ENCODE measurements around the gene PAX5.

PAX5 gene

DNA sequence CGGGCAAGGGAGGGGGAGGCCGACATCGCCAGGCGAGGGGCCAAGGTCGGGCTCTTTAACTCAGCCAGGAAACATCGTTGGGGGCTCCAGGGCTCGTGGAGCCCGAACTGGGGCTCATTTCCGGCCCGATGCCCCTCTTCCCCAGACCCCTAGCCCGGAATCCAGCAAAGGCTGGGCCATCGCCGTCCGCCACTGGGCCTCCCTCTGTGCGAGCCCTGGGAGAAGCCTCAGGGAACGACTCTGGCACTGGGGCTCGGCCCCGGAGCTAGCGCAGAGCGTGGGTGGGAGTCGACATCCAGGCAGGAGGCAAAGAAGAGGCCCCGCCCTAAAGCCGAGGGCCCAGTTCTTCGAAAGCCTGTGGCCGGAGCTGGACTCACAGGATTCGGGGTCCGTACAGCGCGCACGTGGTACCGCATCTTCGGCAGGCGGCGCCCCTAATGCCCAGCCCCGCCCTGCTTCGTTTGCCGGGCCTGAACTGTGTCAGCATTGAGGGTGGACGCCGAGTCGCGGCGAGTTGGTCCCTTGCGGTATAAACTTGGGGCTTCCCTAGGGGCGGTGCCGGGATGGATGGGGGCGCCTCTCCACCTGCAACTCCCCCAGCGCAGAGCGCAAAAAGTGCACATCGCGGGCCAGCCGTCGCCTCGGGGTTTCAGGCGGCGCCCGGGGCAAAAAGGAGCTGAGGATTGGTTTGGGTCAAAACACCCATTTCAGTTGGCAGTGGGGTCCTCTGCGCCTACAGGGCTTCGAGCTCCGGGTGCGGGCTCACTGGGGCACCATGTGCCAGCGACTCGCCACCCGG is 3.6 kb upstream of the PAX5 start:
- no peaks in the 10 kb centered on the region for H3K9me3 ChIP-seq (ENCODE audit: control insufficient read depth, low read length)
- H3K27ac ChIP-seq (ENCODE audit: insufficient read depth, low read length, poor library complexity, severe bottlenecking): no peak overlapping the region
- H3K27me3 ChIP-seq (replicated peaks; ENCODE audit: control insufficient read depth, insufficient read depth, low read length, poor library complexity, severe bottlenecking): peaks cover 57% of the 10 kb centered on the region
- peaks cover 41% of the 10 kb centered on the region for H3K4me1 ChIP-seq (ENCODE audit: control insufficient read depth, insufficient read depth, low read length, poor library complexity, severe bottlenecking)
- peak overlapping the region; percentile 69 for H3K4me3 ChIP-seq (ENCODE audit: insufficient read depth, low read depth, low read length, poor library complexity, severe bottlenecking)
- H3K36me3 ChIP-seq (ENCODE audit: control insufficient read depth, insufficient read depth, low read length): no peaks in the 10 kb centered on the region
- no peak for DNase-seq

DNA sequence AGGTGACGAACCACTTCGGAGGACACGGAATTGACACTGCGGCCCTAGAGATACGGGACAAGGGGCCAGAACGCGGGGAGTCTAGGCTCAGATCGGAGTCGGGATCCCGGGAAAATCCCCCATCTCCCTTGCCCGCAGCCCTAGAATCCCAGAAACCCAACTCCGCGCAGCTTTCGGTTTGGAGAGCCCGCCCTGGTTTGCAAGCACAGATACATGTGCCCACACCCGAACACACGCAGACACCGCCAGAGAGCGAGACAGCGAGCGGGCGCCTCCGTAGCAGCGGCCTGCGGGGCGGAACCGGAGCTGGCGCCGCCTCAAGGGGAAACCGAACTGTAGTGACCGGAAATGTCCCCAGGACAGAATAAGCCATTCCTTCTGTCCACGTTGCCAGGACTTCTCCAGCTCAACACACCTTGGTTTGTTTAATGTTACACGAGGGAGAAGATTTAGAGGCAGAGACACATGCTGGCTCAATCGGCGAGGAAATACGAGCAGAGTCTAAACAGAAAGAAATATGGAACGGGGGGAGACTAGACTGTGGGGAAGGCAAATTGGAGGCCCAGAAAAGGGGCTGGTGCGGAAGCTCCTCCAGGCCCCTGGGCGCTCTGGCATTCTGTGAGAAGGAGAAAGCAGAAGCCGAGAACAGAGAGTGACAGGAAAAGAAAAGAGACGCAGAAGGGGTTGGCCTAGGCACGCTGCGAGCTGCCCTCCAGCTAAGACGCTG is 2.9 kb upstream of the PAX5 start:
- H3K4me3 ChIP-seq (ENCODE audit: insufficient read depth, low read depth, low read length, poor library complexity, severe bottlenecking): peak overlapping the region; percentile 69
- DNase-seq: peak in 1 of 3 donors; percentile 23
- H3K27ac ChIP-seq (ENCODE audit: insufficient read depth, low read length, poor library complexity, severe bottlenecking): no peak overlapping the region
- no peaks in the 10 kb centered on the region for H3K9me3 ChIP-seq (ENCODE audit: control insufficient read depth, low read length)
- no peaks in the 10 kb centered on the region for H3K36me3 ChIP-seq (ENCODE audit: control insufficient read depth, insufficient read depth, low read length)
- peaks cover 63% of the 10 kb centered on the region for H3K27me3 ChIP-seq (replicated peaks; ENCODE audit: control insufficient read depth, insufficient read depth, low read length, poor library complexity, severe bottlenecking)
- peaks cover 41% of the 10 kb centered on the region for H3K4me1 ChIP-seq (ENCODE audit: control insufficient read depth, insufficient read depth, low read length, poor library complexity, severe bottlenecking)

DNA sequence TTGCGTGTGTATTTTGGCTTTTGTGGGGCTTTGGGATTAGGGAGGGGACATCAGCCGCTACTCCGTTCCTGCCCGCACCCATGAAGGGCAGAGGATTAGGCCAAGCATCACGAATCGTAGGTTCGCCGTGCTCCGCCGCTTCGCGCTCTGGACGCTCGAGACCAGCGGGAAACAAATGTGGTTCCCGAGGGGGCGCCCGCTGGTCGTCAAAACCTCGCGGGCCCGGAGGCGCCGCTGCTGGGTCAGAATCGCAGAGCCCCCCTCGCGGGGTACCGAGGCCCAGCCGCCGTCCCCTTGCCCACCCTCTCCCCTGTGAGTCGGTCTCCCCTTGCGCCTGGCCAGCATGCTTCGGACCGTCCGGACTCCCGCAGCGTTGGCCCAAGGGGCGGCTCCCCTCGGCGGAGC is 2.3 kb upstream of the PAX5 start:
- Histone ChIP-seq H3K4me1 (ENCODE audit: control insufficient read depth, insufficient read depth, low read length, poor library complexity, severe bottlenecking) (peaks cover 41% of the 10 kb centered on the region), H3K36me3 (ENCODE audit: control insufficient read depth, insufficient read depth, low read length) (no peaks in the 10 kb centered on the region), H3K4me3 (ENCODE audit: insufficient read depth, low read depth, low read length, poor library complexity, severe bottlenecking) (peak overlapping the region; percentile 69), H3K9me3 (ENCODE audit: control insufficient read depth, low read length) (no peaks in the 10 kb centered on the region), H3K27me3 (replicated peaks; ENCODE audit: control insufficient read depth, insufficient read depth, low read length, poor library complexity, severe bottlenecking) (peaks cover 69% of the 10 kb centered on the region), H3K27ac (ENCODE audit: insufficient read depth, low read length, poor library complexity, severe bottlenecking) (no peak overlapping the region)
- DNase-seq: no peak

DNA sequence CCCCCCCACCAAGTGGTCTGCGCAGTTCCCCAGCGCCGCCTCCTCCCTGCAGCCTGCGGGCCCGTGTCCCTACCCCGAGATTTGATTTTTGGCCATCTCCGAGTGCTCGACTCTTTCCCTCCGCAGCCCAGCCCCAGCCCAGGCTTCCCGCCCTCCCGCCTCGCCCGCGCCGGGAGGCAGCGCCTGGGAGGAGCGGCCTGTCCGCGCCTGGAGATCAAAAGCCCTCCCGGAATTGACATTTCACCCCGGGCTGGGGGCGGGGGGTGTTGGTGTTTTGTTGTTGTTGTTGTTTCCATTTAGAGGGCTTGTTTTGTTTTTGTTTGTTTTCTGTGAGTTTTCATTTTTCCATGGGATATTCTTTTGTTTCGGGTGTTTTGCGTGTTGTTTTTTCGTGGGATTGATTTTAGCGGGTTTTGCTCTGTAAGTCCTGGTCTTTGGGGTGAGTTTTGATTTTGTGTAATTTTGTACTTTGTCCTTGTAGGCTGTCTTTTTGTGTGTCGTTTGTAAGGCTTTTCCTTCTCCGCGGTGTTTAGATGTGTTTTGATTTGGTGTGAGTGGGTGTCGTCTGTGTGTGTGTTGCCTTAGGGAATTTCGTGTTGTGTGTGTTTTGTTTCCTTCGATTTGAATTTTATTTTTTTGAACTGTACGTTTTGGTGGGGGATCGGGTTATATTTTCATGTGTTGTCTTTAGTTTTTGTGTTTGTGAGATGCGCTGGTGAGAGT is 1.7 kb upstream of the PAX5 start:
- peak overlapping the region; percentile 69 for H3K4me3 ChIP-seq (ENCODE audit: insufficient read depth, low read depth, low read length, poor library complexity, severe bottlenecking)
- H3K27me3 ChIP-seq (replicated peaks; ENCODE audit: control insufficient read depth, insufficient read depth, low read length, poor library complexity, severe bottlenecking): peaks cover 74% of the 10 kb centered on the region
- DNase-seq: no peak
- no peak overlapping the region for H3K27ac ChIP-seq (ENCODE audit: insufficient read depth, low read length, poor library complexity, severe bottlenecking)
- H3K4me1 ChIP-seq (ENCODE audit: control insufficient read depth, insufficient read depth, low read length, poor library complexity, severe bottlenecking): peaks cover 41% of the 10 kb centered on the region
- H3K9me3 ChIP-seq (ENCODE audit: control insufficient read depth, low read length): no peaks in the 10 kb centered on the region
- H3K36me3 ChIP-seq (ENCODE audit: control insufficient read depth, insufficient read depth, low read length): no peaks in the 10 kb centered on the region

DNA sequence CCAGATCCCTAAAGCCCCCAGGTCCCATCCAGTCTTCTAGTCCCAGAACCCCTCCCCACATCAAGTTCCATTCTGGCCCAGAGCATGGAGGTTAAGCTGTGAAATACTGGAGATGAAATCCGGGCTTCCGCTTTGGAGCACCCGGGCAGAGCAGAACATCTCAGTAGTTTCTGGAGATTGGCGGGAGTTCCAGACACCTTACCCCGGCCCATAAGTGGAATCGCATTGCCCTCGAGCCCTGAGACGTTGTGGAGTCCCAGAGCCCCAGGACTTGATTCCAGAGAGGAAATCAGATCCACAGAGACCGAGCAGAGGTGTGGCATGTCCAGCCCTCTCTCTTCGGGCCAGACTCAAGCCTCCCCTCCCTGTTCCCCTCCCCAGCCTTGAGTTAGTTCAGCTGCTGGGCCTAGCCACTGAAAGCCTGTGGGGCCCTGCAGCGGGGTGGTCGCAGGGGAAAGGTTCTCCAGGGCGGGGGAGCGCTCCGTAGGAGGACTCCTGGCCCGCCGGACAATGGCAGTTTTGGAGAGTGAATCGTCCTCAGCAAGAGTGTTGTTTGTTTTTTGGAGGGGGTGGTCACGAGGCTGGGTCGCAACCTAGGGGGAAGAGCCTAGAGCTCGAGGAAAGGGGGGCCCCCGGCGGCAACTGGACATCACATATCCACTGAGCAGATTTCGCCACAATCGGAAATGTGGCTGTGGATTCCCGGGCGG is 1.0 kb upstream of the PAX5 start:
- Histone ChIP-seq H3K27me3 (replicated peaks; ENCODE audit: control insufficient read depth, insufficient read depth, low read length, poor library complexity, severe bottlenecking) (peaks cover 82% of the 10 kb centered on the region), H3K27ac (ENCODE audit: insufficient read depth, low read length, poor library complexity, severe bottlenecking) (no peak overlapping the region), H3K36me3 (ENCODE audit: control insufficient read depth, insufficient read depth, low read length) (no peaks in the 10 kb centered on the region), H3K4me1 (ENCODE audit: control insufficient read depth, insufficient read depth, low read length, poor library complexity, severe bottlenecking) (peaks cover 46% of the 10 kb centered on the region), H3K4me3 (ENCODE audit: insufficient read depth, low read depth, low read length, poor library complexity, severe bottlenecking) (no peak overlapping the region), H3K9me3 (ENCODE audit: control insufficient read depth, low read length) (no peaks in the 10 kb centered on the region)
- no peak for DNase-seq

DNA sequence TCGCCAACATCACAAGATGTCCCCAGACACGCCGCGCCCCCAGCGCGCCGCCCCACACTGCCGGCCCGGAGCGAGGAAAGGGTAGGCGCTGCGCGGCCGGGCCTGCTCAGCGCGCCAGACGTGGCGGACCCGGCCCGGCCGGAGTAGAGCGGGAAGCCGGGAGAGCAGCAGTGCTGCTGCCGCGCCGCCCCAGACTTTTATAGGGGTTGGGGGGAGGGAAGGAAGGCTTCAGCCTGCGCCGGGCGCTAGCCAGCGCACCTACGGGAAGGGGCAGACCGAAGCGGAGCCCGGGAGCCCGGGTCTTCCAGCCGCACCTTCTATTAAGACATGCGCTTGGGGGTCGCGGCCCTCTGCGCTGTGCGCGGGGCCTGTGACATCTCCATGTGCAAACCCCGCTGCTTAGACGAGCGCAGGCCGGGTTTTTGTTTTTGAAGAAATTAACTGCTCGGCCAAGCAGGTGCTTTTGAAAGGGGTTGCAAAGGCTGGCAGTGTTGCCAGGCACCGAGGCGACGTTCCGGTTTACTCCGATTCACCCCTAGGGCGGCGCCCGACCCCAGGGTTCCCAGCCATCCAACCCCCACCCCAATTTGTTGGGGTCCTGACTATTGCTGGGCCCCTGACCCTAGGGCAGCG is 353 bp upstream of the PAX5 start:
- Histone ChIP-seq H3K9me3 (ENCODE audit: control insufficient read depth, low read length) (no peaks in the 10 kb centered on the region), H3K27ac (ENCODE audit: insufficient read depth, low read length, poor library complexity, severe bottlenecking) (no peak overlapping the region), H3K27me3 (replicated peaks; ENCODE audit: control insufficient read depth, insufficient read depth, low read length, poor library complexity, severe bottlenecking) (peaks cover 88% of the 10 kb centered on the region), H3K4me1 (ENCODE audit: control insufficient read depth, insufficient read depth, low read length, poor library complexity, severe bottlenecking) (peaks cover 53% of the 10 kb centered on the region), H3K4me3 (ENCODE audit: insufficient read depth, low read depth, low read length, poor library complexity, severe bottlenecking) (peak overlapping the region; percentile 35), H3K36me3 (ENCODE audit: control insufficient read depth, insufficient read depth, low read length) (no peaks in the 10 kb centered on the region)
- no peak for DNase-seq

DNA sequence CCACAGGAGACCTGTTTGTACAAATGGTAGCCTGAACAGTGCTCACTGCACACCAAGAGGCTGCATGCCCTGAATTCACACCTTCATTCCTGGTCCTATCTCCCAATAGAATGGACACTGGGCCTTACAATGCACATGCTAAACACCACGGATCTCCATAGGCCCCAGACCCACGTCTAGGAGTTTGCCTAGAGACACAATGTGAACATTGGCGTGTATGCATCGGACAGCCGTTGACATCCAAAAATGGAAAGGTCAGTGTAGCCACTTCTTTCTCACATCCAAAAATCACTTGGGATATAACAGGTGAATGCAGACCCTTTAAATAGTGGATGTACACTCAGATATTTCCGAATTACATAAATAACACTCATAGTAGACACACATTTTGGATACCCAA is 927 bp downstream of the PAX5 start:
- Histone ChIP-seq H3K27me3 (replicated peaks; ENCODE audit: control insufficient read depth, insufficient read depth, low read length, poor library complexity, severe bottlenecking) (peaks cover 97% of the 10 kb centered on the region), H3K36me3 (ENCODE audit: control insufficient read depth, insufficient read depth, low read length) (no peaks in the 10 kb centered on the region), H3K4me3 (ENCODE audit: insufficient read depth, low read depth, low read length, poor library complexity, severe bottlenecking) (no peak overlapping the region), H3K27ac (ENCODE audit: insufficient read depth, low read length, poor library complexity, severe bottlenecking) (no peak overlapping the region), H3K4me1 (ENCODE audit: control insufficient read depth, insufficient read depth, low read length, poor library complexity, severe bottlenecking) (peaks cover 57% of the 10 kb centered on the region), H3K9me3 (ENCODE audit: control insufficient read depth, low read length) (no peaks in the 10 kb centered on the region)
- no peak for DNase-seq

DNA sequence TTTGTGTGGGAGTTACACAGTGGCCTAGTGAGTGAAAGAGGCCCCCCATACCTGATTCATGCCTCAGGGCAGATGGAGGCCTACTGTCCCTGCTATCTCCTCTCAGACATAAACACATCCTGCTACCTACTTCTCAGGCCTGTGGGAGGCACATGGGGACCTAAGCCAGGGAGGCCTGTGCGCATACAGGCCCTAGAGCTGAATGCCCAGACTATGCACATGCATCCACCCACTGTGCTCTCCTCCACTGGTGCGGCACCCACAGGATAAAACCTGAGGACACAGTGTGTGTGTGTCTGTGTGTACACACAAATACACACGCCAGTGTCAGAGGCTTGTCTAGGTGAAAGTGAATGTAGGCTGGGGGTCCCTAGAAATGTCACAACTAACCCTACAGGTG is 1.4 kb downstream of the PAX5 start:
- no peak for DNase-seq
- peaks cover 97% of the 10 kb centered on the region for H3K27me3 ChIP-seq (replicated peaks; ENCODE audit: control insufficient read depth, insufficient read depth, low read length, poor library complexity, severe bottlenecking)
- no peaks in the 10 kb centered on the region for H3K9me3 ChIP-seq (ENCODE audit: control insufficient read depth, low read length)
- peaks cover 54% of the 10 kb centered on the region for H3K4me1 ChIP-seq (ENCODE audit: control insufficient read depth, insufficient read depth, low read length, poor library complexity, severe bottlenecking)
- H3K27ac ChIP-seq (ENCODE audit: insufficient read depth, low read length, poor library complexity, severe bottlenecking): no peak overlapping the region
- H3K36me3 ChIP-seq (ENCODE audit: control insufficient read depth, insufficient read depth, low read length): no peaks in the 10 kb centered on the region
- no peak overlapping the region for H3K4me3 ChIP-seq (ENCODE audit: insufficient read depth, low read depth, low read length, poor library complexity, severe bottlenecking)

DNA sequence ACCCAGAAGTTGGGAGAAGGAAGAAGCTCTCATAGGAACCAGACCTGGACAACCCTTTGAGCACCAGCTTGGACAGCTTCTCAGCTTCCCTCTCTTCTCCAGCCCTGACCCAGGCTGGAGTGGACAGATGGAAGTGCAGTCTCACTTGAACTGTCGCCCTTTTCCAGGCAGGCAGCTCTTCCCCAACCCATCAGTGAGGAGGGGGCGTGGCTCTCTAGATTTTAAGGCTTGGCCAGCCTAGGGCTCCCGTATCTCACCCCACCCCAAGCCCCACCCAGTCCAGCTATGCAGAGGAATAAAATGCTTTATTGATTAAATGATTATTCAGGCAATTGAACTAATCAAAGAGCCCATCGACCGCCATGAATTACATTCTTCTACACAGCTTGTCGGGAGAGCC is 2.2 kb downstream of the PAX5 start:
- no peak for DNase-seq
- peaks cover 54% of the 10 kb centered on the region for H3K4me1 ChIP-seq (ENCODE audit: control insufficient read depth, insufficient read depth, low read length, poor library complexity, severe bottlenecking)
- H3K4me3 ChIP-seq (ENCODE audit: insufficient read depth, low read depth, low read length, poor library complexity, severe bottlenecking): no peak overlapping the region
- peaks cover 97% of the 10 kb centered on the region for H3K27me3 ChIP-seq (replicated peaks; ENCODE audit: control insufficient read depth, insufficient read depth, low read length, poor library complexity, severe bottlenecking)
- no peaks in the 10 kb centered on the region for H3K9me3 ChIP-seq (ENCODE audit: control insufficient read depth, low read length)
- no peak overlapping the region for H3K27ac ChIP-seq (ENCODE audit: insufficient read depth, low read length, poor library complexity, severe bottlenecking)
- H3K36me3 ChIP-seq (ENCODE audit: control insufficient read depth, insufficient read depth, low read length): no peaks in the 10 kb centered on the region

Measured in effector memory CD4-positive, alpha-beta T cell (primary cell).